Fibroblast of villous mesenchyme (primary cell): Measurements from ENCODE around the gene RRM1. TPM values are rescaled to one million over a fixed set of nuclear protein-coding genes. Genes with fewer than 3 reads are reported as not detected.

Source experiments
- DNase-seq: peaks from one replicate; pipeline ENCODE4 v3.0.0-alpha.2; 2010; ENCODE audit warnings: low read depth
- H3K4me3 ChIP-seq: 2 replicates; pipeline ENCODE4 v1.5.1; 2011; ENCODE audit warnings: low read depth, mild to moderate bottlenecking, low read length
- total RNA-seq: library from RNA; depleted of rRNA; stranded (reverse); fragments of >200 nt; gene quantifications from 2 replicates; pipeline ENCODE4 v1.2.3, GENCODE V29; 2012
- TF ChIP-seq, protein P1 (sequence below): IDR thresholded peaks from 2 replicates; pipeline ENCODE4 v1.5.1; 2012; ENCODE audit warnings: low read depth, mild to moderate bottlenecking, low read length; ENCODE audit not compliant: insufficient read depth

Gene RRM1
- total RNA-seq, 1 donor: 128 TPM

DNA sequence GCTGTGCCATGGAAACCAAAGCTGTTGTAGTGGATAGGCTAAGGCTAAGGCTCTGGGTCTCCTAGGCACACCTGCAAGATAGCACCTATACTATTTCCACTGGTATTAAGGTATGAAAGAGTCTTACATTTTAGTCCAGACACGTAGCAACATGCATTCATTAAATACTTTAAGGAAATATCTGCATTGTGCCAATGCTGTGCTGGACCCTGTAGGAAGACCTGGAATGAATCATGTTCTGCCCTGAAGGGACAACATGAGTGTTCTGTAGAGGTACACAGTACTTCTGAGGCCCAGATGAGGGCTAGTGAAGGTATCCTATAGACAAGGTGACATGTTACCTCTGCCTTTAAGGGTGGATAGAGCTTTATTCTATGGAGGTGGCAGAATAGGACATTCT, 35.2 kb upstream of the RRM1 start:
- TF ChIP-seq, protein P1, sequence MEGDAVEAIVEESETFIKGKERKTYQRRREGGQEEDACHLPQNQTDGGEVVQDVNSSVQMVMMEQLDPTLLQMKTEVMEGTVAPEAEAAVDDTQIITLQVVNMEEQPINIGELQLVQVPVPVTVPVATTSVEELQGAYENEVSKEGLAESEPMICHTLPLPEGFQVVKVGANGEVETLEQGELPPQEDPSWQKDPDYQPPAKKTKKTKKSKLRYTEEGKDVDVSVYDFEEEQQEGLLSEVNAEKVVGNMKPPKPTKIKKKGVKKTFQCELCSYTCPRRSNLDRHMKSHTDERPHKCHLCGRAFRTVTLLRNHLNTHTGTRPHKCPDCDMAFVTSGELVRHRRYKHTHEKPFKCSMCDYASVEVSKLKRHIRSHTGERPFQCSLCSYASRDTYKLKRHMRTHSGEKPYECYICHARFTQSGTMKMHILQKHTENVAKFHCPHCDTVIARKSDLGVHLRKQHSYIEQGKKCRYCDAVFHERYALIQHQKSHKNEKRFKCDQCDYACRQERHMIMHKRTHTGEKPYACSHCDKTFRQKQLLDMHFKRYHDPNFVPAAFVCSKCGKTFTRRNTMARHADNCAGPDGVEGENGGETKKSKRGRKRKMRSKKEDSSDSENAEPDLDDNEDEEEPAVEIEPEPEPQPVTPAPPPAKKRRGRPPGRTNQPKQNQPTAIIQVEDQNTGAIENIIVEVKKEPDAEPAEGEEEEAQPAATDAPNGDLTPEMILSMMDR: no peak
- no peak for DNase-seq
- H3K4me3 ChIP-seq: no peak overlapping the region

DNA sequence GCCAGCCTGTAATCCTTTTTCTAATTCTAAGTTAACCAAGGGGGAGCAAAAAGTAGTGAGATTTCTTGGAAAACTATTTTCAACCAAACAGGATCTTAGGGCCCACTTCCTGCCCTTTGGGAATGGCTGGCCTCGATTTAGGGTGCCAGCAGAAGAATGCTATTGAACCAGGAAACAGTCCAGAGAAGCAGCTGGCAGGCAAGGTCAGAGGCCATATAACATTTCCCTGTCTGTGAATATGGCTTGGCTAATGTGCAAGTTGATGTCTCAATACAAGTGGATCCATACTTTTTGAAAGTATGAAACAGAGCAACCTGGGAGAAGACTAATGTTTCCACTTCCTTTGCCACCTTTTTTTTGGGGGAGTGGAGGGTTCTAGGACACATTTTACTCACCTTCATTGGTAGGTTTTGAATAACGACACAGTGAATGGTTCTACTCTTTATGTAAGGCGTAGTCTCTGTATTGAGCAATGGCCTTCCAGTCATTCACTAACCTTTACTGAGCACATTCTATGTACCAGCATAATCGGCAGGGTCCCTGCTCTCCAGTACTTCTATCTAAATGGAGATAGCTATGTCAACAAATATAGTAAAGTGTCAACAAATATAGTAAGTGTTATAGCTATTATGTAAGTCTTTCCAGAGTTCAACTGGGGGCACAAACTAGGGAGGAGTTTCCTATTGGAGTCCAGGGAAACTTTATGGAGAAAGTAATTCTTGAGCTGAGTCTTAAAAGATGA, 34.2 kb upstream of the RRM1 start:
- DNase-seq: peak; percentile 18
- TF ChIP-seq, protein P1: no peak
- H3K4me3 ChIP-seq: no peak overlapping the region

DNA sequence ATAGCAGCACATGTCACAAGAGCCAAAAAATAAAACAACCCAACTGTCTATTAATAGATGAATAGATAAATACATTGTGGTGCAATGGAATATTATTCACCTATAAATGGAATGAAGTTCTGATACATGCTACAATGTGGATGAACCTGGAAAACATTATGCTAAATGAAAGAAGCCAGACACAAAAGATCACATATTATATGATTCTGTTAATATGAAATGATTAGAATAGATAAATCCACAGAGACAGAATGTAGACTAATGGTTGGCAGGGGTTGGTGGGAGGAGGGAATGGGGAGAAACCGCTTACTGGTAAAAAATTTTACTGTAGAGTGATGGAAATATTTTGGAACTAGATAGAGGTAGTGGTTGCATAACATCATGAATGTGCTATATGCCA, 32.9 kb upstream of the RRM1 start:
- no peak for DNase-seq
- TF ChIP-seq, protein P1: no peak
- no peak overlapping the region for H3K4me3 ChIP-seq

DNA sequence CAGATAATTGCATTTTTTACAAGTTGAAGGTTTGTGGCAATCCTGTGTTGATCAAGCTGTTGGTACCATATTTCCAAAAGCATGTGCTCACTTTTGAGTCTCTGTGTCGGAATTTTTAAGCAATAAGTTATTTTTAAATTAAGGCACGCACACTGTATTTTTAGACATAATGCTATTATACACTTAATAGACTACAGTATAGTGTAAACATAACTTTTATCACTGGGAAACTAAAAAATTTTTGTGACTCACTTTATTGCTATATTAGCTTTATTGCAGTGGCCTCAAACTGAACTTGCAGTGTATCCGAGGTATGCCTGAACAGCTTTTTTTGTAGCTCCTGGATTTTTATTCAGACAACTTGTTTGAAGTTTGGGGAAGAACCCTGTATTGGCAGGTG, 31.3 kb upstream of the RRM1 start:
- TF ChIP-seq, protein P1: no peak
- DNase-seq: peak; percentile 32
- H3K4me3 ChIP-seq: no peak overlapping the region

DNA sequence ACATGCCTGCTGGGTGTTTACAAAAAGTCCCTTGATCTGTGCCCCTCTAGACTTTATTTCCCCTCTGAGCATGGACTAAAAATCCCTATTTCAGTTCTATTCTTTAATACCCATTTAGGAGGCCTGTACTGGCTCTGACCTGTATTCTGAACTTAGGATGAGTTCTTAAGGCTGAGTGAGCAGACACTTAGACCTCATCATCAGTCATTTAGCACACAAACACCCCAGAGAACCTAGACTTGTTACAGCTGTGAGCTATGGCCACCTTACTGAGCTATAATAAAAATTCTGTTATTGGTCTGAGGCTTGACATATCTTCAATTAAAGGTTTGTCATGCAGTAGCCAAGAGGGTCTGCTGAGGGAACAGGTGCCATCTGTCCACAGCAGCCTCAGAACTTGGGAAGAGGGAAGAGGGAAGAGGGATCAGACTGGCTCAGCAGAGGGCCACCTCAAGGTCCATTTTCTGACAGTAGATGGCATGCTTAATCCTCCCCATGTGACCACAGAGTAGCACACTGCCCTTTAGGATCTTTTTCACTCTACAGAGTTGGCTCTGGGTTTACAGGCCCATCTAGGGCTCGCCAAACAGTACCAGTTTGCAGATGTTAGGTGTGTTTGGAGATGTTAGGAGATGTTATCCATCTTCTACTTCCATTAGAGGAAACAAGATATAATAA, 30.2 kb upstream of the RRM1 start:
- DNase-seq: no peak
- H3K4me3 ChIP-seq: no peak overlapping the region
- TF ChIP-seq, protein P1: no peak

DNA sequence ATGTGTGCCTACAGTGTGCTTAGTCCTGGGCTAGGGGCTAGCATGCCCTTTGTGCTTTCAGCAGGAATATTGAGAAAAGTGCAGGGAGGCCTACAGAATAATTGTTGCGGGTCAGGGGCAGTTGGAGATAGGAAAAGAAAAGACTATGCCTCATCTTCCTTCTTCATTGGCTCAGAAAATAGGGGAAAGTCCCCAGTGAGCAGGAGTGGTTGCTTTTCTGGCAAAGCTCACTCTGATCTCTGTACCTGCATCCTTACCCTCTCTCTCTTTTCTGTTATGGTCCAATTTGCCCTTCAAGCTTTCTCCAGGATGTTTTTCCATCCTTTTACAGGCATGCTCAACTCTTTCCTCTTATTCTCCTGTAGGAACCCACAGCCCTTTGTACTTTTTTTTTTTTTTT, 29.5 kb upstream of the RRM1 start:
- no peak for DNase-seq
- H3K4me3 ChIP-seq: no peak overlapping the region
- TF ChIP-seq, protein P1: no peak
